Ascending aorta (tissue), 2 donors: ENCODE data around the gene NEK11. TPM values are rescaled to one million over a fixed set of nuclear protein-coding genes. Genes with fewer than 3 reads are reported as not detected.
A peak's percentile ranks its signal among the peaks of the same experiment; 100 is the strongest.

Experiments
- DNase-seq, 2 donors: peaks; one replicate each; pipeline ENCODE4 v3.0.0-alpha.2; 2019; ENCODE audit warnings: low spot score in 2 of 2
- H3K27ac ChIP-seq, 2 donors: fragments of 200-600 bp; sonication (generic); one replicate each; pipeline ENCODE4 v1.5.1; 2016 to 2017; ENCODE audit warnings: mild to moderate bottlenecking in 1 of 2
- H3K27me3 ChIP-seq: fragments of 200-600 bp; sonication (generic); one replicate; pipeline ENCODE4 v1.5.1; 2017
- H3K36me3 ChIP-seq, 2 donors: fragments of 200-600 bp; sonication (generic); one replicate each; pipeline ENCODE4 v1.5.1; 2016
- H3K4me1 ChIP-seq, 2 donors: fragments of 200-600 bp; sonication (generic); one replicate each; pipeline ENCODE4 v1.5.1; 2016 to 2017; ENCODE audit warnings: mild to moderate bottlenecking in 1 of 2
- H3K4me3 ChIP-seq, 2 donors: fragments of 200-600 bp; sonication (generic); one replicate each; pipeline ENCODE4 v1.5.1; 2016 to 2017; ENCODE audit warnings: mild to moderate bottlenecking in 1 of 2
- H3K9me3 ChIP-seq, 2 donors: fragments of 200-600 bp; sonication (generic); one replicate each; pipeline ENCODE4 v1.5.1; 2016
- intact Hi-C: fragments of 100-400 bp; cut with DNase I; formaldehyde crosslinking; loops from one replicate; pipeline ENCODE4 v1.15.1; 2023
- total RNA-seq: library from RNA; depleted of rRNA; stranded (reverse); fragments of >200 nt; gene quantifications from one replicate; pipeline ENCODE4 v1.1.0, GENCODE V29; 2016
- TF ChIP-seq, protein P1 (sequence below), 3 experiments: fragments of 200-600 bp in 2 of 3; fragments of 450-650 bp in 1 of 3; sonication (generic) in 2 of 3; IDR thresholded peaks; one replicate each; pipeline ENCODE4 v1.5.1; 2016 to 2019; ENCODE audit warnings: antibody characterized with exemption in 3 of 3, mild to moderate bottlenecking in 1 of 3, moderate library complexity in 1 of 3

NEK11 gene
- total RNA-seq, 1 donor from 2014 or later: 4.0 TPM

GRCh38 chr3:131387796-131388489, 361.3 kb downstream of the NEK11 start:
- Histone ChIP-seq H3K36me3 (peaks cover 3 to 10% of the 10 kb centered on the region in 2 donors), H3K4me1 (peaks cover 2 to 11% of the 10 kb centered on the region in 2 donors), H3K9me3 (no peaks in the 10 kb centered on the region), H3K27ac (peak overlapping the region in 1 of 2 donors; percentile 53), H3K4me3 (no peak overlapping the region), H3K27me3 (no peaks in the 10 kb centered on the region)
- intact Hi-C loops: no loop called here
- DNase-seq: no peak
- TF ChIP-seq, protein P1, sequence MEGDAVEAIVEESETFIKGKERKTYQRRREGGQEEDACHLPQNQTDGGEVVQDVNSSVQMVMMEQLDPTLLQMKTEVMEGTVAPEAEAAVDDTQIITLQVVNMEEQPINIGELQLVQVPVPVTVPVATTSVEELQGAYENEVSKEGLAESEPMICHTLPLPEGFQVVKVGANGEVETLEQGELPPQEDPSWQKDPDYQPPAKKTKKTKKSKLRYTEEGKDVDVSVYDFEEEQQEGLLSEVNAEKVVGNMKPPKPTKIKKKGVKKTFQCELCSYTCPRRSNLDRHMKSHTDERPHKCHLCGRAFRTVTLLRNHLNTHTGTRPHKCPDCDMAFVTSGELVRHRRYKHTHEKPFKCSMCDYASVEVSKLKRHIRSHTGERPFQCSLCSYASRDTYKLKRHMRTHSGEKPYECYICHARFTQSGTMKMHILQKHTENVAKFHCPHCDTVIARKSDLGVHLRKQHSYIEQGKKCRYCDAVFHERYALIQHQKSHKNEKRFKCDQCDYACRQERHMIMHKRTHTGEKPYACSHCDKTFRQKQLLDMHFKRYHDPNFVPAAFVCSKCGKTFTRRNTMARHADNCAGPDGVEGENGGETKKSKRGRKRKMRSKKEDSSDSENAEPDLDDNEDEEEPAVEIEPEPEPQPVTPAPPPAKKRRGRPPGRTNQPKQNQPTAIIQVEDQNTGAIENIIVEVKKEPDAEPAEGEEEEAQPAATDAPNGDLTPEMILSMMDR (IDR thresholded peaks at IDR 0.05): no peak

DNA sequence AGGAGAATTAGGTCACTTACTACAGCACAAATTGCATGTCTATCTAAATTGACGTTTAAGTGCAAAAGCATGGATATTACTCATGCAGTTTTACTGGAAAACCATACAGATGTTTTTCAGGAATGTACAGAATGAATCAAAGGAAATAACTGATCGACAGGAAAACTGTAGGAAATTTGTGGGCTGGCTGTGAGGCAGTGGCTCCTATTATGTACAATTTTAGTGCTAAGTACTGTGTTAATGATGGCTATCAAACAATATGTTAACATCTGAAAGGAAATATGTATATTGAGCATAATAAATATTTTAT, 361.8 kb downstream of the NEK11 start:
- intact Hi-C loops: no loop called here
- TF ChIP-seq, protein P1 (IDR thresholded peaks at IDR 0.05): no peak

DNA sequence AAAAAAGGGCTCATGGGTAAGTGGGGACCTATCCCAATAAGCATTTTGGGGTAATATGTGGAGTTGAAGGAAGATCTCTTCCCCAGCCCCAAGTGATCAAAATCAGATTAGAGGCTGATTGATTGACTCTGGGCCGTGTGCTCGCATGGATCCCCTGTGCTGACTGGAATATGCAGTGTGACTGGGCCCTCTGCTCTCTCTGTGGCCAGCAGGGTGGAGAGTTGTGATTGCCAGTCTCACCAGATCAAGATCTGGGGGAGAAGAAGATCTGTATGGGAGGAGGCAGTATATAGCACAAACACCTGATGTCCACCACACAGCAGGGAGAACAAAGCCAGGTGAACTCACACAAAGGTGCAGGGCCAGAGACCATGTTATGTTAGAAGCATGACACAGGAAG, 363.7 kb downstream of the NEK11 start:
- Histone ChIP-seq H3K27me3 (no peaks in the 10 kb centered on the region), H3K27ac (no peak overlapping the region), H3K4me3 (no peak overlapping the region), H3K36me3 (peaks cover 0 to 2% of the 10 kb centered on the region in 2 donors), H3K4me1 (no peaks in the 10 kb centered on the region), H3K9me3 (no peaks in the 10 kb centered on the region)
- TF ChIP-seq, protein P1 (IDR thresholded peaks at IDR 0.05): no peak
- intact Hi-C loops: no loop called here
- no peak for DNase-seq

More for the DNA sequence above, 361.8 kb downstream of the NEK11 start:
- no peak overlapping the region for H3K27ac ChIP-seq
- H3K4me3 ChIP-seq: no peak overlapping the region
- H3K9me3 ChIP-seq: no peaks in the 10 kb centered on the region
- DNase-seq: no peak
- peaks cover 0 to 6% of the 10 kb centered on the region in 2 donors for H3K4me1 ChIP-seq
- H3K36me3 ChIP-seq: peaks cover under 1 to 6% of the 10 kb centered on the region in 2 donors
- H3K27me3 ChIP-seq: no peaks in the 10 kb centered on the region

GRCh38 chr3:131393051-131393450, 366.4 kb downstream of the NEK11 start:
- no peak overlapping the region for H3K27ac ChIP-seq
- intact Hi-C loops: no loop called here
- H3K9me3 ChIP-seq: no peaks in the 10 kb centered on the region
- H3K4me3 ChIP-seq: no peak overlapping the region
- H3K36me3 ChIP-seq: no peaks in the 10 kb centered on the region
- DNase-seq: no peak
- TF ChIP-seq, protein P1 (IDR thresholded peaks at IDR 0.05): no peak
- no peaks in the 10 kb centered on the region for H3K4me1 ChIP-seq
- no peaks in the 10 kb centered on the region for H3K27me3 ChIP-seq

GRCh38 chr3:131393868-131394267, 367.2 kb downstream of the NEK11 start:
- intact Hi-C loops: no loop called here
- Histone ChIP-seq H3K27me3 (no peaks in the 10 kb centered on the region), H3K27ac (no peak overlapping the region), H3K4me1 (no peaks in the 10 kb centered on the region), H3K4me3 (no peak overlapping the region), H3K9me3 (no peaks in the 10 kb centered on the region), H3K36me3 (no peaks in the 10 kb centered on the region)
- no peak for DNase-seq
- TF ChIP-seq, protein P1 (IDR thresholded peaks at IDR 0.05): no peak

DNA sequence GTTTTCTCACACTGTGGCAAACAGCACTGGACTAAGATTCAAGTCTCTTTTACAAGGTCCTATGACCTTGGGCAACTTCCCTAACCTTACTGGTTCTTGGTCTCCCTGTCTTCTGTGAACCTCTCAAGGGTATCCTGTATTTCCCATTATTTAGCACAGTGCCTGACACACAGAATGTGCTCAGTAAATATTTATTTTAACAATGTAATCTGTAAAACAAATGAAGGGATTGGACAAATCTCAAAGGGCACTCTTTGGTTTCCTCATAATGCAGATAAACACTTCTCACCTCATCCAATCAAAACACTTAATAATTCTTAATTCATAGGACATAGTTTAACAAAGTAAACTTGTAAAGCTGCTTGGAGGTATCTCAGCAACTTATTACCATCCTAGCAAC, 367.7 kb downstream of the NEK11 start:
- H3K4me1 ChIP-seq: no peaks in the 10 kb centered on the region
- intact Hi-C loops: no loop called here
- no peaks in the 10 kb centered on the region for H3K9me3 ChIP-seq
- DNase-seq: no peak
- no peak overlapping the region for H3K27ac ChIP-seq
- H3K4me3 ChIP-seq: no peak overlapping the region
- H3K36me3 ChIP-seq: no peaks in the 10 kb centered on the region
- TF ChIP-seq, protein P1 (IDR thresholded peaks at IDR 0.05): no peak
- no peaks in the 10 kb centered on the region for H3K27me3 ChIP-seq
